ENCODE data around the gene DOP1A. TPM values are rescaled to one million over a fixed set of nuclear protein-coding genes. Genes with fewer than 3 reads are reported as not detected.

The DOP1A gene, protein sequence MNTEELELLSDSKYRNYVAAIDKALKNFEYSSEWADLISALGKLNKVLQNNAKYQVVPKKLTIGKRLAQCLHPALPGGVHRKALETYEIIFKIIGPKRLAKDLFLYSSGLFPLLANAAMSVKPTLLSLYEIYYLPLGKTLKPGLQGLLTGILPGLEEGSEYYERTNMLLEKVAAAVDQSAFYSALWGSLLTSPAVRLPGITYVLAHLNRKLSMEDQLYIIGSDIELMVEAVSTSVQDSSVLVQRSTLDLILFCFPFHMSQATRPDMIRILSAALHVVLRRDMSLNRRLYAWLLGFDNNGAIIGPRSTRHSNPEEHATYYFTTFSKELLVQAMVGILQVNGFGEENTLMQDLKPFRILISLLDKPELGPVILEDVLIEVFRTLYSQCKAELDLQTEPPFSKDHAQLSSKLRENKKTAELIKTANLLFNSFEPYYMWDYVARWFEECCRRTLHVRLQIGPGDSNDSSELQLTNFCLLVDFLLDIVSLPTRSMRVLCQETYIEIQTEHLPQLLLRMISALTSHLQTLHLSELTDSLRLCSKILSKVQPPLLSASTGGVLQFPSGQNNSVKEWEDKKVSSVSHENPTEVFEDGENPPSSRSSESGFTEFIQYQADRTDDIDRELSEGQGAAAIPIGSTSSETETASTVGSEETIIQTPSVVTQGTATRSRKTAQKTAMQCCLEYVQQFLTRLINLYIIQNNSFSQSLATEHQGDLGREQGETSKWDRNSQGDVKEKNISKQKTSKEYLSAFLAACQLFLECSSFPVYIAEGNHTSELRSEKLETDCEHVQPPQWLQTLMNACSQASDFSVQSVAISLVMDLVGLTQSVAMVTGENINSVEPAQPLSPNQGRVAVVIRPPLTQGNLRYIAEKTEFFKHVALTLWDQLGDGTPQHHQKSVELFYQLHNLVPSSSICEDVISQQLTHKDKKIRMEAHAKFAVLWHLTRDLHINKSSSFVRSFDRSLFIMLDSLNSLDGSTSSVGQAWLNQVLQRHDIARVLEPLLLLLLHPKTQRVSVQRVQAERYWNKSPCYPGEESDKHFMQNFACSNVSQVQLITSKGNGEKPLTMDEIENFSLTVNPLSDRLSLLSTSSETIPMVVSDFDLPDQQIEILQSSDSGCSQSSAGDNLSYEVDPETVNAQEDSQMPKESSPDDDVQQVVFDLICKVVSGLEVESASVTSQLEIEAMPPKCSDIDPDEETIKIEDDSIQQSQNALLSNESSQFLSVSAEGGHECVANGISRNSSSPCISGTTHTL (N-terminal part only)
- total RNA-seq (2021; fragmentation: NEBNext Ultra II Directional; extraction: Animal tissue kit (Norgen Biotek cat#: 25700)): 10 to 100 TPM in 5 of 6 experiments, 1 to 10 TPM in 1; 9.5 to 15.4 (median 13.2) TPM
- long read RNA-seq, partial matches to known transcripts: 1 of 2 reads
- long read RNA-seq, other reads (novel, unspliced or antisense): 1 of 2 reads

DNA sequence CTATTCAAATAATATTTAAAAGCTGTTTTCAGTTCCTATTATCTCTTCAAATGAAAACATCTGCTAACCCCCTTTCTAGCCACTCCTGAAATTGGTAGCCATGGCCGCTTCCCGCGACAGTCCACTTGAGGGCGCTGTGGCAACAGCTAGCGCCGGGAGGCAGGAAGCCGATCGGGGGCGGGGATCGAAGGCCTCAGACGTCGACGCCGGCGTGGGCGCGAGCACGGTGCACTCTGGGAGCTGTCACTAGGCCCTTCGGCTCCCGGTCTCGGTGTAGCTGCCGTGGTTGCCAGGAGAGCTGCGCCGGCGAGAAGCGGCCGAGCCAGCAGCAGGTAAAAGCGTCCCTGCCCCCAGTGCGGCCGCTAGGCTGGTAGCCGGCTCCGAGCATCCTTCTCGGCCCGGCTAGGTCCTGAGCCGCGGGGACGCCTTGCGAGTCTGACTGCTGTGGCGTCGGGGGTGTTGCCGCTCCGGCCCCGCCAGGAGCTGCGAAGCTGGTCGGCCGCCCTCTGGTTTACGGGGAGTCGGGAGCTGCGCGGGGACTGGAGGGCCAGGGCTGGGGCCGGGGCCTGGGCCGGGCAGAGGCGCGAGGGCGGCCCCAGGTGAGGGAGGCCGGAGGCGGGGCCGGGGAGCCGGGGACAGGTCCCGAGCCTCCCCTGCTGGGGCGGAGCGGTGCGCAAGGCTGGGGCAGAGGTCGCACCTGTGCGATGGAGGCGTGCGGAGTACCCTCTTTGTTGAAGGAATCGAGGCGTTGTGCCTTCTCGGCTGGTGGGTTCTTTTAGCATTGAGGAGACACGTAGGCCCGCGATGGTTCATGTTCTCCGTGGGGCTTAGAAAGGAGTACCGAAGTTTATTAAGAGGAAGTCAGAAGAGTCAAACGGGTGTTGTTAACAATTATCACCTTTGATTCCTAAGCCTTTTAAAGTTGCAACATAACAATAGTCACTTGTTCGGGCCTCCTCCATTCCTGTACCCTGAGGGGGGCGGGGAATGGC, at the start of gene DOP1A:
DOP1A (plus strand) TSS at position 224 of the 992 bp plus-strand sequence. CDS start 29,307 bp downstream, outside the sequence.
- Mint-ChIP-seq H3K9me3 (no peaks in the 10 kb centered on the region), H3K27ac (peak within 1 kb of the TSS; percentile 71), H3K4me3 (peak within 1 kb of the TSS; percentile 94), H3K36me3 (ENCODE audit: low read depth) (no peaks in the 10 kb centered on the region), H3K4me1 (ENCODE audit: low read depth) (peaks cover 56% of the 10 kb centered on the region), H3K27me3 (ENCODE audit: insufficient read depth) (no peaks in the 10 kb centered on the region)
- peak; percentile 88 for DNase-seq
- TF ChIP-seq, protein P1, sequence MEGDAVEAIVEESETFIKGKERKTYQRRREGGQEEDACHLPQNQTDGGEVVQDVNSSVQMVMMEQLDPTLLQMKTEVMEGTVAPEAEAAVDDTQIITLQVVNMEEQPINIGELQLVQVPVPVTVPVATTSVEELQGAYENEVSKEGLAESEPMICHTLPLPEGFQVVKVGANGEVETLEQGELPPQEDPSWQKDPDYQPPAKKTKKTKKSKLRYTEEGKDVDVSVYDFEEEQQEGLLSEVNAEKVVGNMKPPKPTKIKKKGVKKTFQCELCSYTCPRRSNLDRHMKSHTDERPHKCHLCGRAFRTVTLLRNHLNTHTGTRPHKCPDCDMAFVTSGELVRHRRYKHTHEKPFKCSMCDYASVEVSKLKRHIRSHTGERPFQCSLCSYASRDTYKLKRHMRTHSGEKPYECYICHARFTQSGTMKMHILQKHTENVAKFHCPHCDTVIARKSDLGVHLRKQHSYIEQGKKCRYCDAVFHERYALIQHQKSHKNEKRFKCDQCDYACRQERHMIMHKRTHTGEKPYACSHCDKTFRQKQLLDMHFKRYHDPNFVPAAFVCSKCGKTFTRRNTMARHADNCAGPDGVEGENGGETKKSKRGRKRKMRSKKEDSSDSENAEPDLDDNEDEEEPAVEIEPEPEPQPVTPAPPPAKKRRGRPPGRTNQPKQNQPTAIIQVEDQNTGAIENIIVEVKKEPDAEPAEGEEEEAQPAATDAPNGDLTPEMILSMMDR (IDR thresholded peaks at IDR 0.05): peak; percentile 99

DNA sequence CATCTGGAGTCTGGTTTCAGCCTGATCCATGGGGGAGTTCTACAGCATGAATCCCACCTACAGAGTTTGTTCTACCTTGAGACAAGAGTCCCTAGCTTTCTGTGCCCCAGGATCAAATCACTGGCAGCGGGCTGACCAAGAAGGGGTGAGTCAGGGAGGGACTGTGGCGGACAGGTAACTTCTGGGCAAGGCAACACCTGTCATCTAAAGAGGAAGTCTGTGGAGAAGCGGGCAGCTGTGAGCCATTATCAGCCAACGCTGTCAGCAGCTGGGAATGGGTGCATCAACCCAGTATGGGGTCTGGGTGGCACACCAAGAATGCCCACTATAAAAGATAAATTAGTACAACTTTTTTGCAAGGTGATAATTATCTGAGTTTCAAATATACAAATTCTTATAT, 47.7 kb upstream of the DOP1A start:
- Mint-ChIP-seq H3K4me1 (ENCODE audit: low read depth) (no peaks in the 10 kb centered on the region), H3K4me3 (no peak overlapping the region), H3K27ac (no peak overlapping the region), H3K36me3 (ENCODE audit: low read depth) (peaks cover 26% of the 10 kb centered on the region), H3K27me3 (ENCODE audit: insufficient read depth) (no peaks in the 10 kb centered on the region; the same call in 1 of the 2 replicates), H3K9me3 (peaks cover 6% of the 10 kb centered on the region; the same call in 1 of the 2 replicates)
- TF ChIP-seq, protein P1 (IDR thresholded peaks at IDR 0.05): no peak
- DNase-seq: no peak

DNA sequence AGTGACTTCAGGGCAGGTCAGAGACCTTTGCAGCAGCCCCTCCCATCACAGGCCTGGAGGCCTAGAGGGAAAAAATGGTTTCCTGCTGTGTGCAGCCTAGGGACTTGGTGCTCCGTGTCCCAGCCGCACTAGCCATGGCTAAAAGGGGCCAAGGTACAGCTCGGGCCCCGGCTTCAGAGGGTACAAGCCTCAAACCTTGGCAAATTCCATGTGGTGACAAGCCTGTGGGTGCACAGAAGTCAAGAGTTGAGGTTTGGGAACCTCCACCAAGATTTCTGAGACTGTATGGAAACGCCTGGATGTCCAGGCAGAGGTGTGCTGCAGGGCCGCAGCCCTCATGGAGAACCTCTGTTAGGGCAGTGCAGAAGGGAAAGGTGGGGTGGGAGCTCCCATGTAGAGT, 35.8 kb upstream of the DOP1A start:
- Mint-ChIP-seq H3K4me1 (ENCODE audit: low read depth) (no peaks in the 10 kb centered on the region), H3K9me3 (peaks cover 26% of the 10 kb centered on the region)
- TF ChIP-seq, protein P1 (IDR thresholded peaks at IDR 0.05): no peak

DNA sequence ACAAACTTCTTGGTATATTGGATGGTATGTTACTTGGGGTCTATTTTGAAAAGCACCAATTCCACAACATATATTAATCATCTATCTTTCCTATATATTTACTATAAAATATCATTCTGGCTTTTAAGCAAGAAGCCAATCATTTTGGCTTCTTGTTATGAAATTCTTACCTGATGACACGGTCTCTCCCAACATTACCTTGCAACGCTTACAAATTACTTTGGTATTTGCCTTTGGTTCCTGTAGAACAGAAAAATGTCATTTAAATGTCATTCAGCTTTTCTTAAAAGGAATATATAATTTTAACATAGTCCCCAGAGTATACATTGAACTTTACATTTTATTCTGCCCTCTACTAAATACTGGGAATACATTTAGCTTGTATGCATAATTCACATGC, 29.2 kb upstream of the DOP1A start:
- Mint-ChIP-seq H3K36me3 (ENCODE audit: low read depth) (peaks cover 22% of the 10 kb centered on the region), H3K9me3 (peaks cover 5% of the 10 kb centered on the region; the same call in 1 of the 2 replicates), H3K27ac (no peak overlapping the region), H3K4me3 (no peak overlapping the region), H3K4me1 (ENCODE audit: low read depth) (peaks cover 8% of the 10 kb centered on the region), H3K27me3 (ENCODE audit: insufficient read depth) (peaks cover 3% of the 10 kb centered on the region; the same call in 1 of the 2 replicates)
- DNase-seq: no peak
- TF ChIP-seq, protein P1 (IDR thresholded peaks at IDR 0.05): no peak

More for the DNA sequence above, 35.8 kb upstream of the DOP1A start:
- H3K27me3 Mint-ChIP-seq (ENCODE audit: insufficient read depth): peaks cover 3% of the 10 kb centered on the region; the same call in 1 of the 2 replicates
- no peak overlapping the region for H3K27ac Mint-ChIP-seq
- no peak for DNase-seq
- H3K4me3 Mint-ChIP-seq: no peak overlapping the region
- H3K36me3 Mint-ChIP-seq (ENCODE audit: low read depth): peaks cover 51% of the 10 kb centered on the region
